ENCODE results near the gene SSBP3. TPM values are rescaled to one million over a fixed set of nuclear protein-coding genes. Genes with fewer than 3 reads are reported as not detected.

Gene SSBP3
- total and polyA plus RNA-seq, 2 of the 13 experiments (the other 11 are each of a cell fraction or from before 2014, with no cell fraction given), result 8.5 to 17.6 TPM

GRCh38 chr1:54347955-54348699 is 58.1 kb downstream of the SSBP3 start (continued):
- TF ChIP-seq ZBTB43 (CRISPR knock-in tag; conservative IDR thresholded peaks at IDR 0.05), result no peak
- TF ChIP-seq FOXM1 (CRISPR knock-in tag; IDR thresholded peaks at IDR 0.05), result no peak
- no peak for TF ChIP-seq ZNF768 (CRISPR knock-in tag; IDR thresholded peaks at IDR 0.05)
- TF ChIP-seq SP140L (CRISPR knock-in tag; IDR thresholded peaks at IDR 0.05; ENCODE audit: borderline replicate concordance), result no peak
- no peak for TF ChIP-seq SRF (IDR thresholded peaks at IDR 0.05; ENCODE audit: low read depth, low read length)
- no peak for TF ChIP-seq ZSCAN5A (CRISPR knock-in tag; IDR thresholded peaks at IDR 0.05; ENCODE audit: borderline replicate concordance)
- TF ChIP-seq KDM2A (CRISPR knock-in tag; IDR thresholded peaks at IDR 0.05; ENCODE audit: borderline replicate concordance, low read depth), result no peak
- no peak for TF ChIP-seq ZBTB14 (CRISPR knock-in tag; IDR thresholded peaks at IDR 0.05)
- TF ChIP-seq ATF2 (CRISPR knock-in tag; IDR thresholded peaks at IDR 0.05), result peak; percentile 16; the same call in 1 of the 2 replicates
- no peak for TF ChIP-seq TAF1 (CRISPR knock-in tag; IDR thresholded peaks at IDR 0.05)
- TF ChIP-seq HNF4A (CRISPR knock-in tag; IDR thresholded peaks at IDR 0.05), result peak; percentile 95
- no peak for TF ChIP-seq GLMP (CRISPR knock-in tag; IDR thresholded peaks at IDR 0.05; ENCODE audit: borderline replicate concordance)
- TF ChIP-seq, protein P1, sequence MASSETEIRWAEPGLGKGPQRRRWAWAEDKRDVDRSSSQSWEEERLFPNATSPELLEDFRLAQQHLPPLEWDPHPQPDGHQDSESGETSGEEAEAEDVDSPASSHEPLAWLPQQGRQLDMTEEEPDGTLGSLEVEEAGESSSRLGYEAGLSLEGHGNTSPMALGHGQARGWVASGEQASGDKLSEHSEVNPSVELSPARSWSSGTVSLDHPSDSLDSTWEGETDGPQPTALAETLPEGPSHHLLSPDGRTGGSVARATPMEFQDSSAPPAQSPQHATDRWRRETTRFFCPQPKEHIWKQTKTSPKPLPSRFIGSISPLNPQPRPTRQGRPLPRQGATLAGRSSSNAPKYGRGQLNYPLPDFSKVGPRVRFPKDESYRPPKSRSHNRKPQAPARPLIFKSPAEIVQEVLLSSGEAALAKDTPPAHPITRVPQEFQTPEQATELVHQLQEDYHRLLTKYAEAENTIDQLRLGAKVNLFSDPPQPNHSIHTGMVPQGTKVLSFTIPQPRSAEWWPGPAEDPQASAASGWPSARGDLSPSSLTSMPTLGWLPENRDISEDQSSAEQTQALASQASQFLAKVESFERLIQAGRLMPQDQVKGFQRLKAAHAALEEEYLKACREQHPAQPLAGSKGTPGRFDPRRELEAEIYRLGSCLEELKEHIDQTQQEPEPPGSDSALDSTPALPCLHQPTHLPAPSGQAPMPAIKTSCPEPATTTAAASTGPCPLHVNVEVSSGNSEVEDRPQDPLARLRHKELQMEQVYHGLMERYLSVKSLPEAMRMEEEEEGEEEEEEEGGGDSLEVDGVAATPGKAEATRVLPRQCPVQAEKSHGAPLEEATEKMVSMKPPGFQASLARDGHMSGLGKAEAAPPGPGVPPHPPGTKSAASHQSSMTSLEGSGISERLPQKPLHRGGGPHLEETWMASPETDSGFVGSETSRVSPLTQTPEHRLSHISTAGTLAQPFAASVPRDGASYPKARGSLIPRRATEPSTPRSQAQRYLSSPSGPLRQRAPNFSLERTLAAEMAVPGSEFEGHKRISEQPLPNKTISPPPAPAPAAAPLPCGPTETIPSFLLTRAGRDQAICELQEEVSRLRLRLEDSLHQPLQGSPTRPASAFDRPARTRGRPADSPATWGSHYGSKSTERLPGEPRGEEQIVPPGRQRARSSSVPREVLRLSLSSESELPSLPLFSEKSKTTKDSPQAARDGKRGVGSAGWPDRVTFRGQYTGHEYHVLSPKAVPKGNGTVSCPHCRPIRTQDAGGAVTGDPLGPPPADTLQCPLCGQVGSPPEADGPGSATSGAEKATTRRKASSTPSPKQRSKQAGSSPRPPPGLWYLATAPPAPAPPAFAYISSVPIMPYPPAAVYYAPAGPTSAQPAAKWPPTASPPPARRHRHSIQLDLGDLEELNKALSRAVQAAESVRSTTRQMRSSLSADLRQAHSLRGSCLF (CRISPR knock-in tag; IDR thresholded peaks at IDR 0.05; ENCODE audit: borderline replicate concordance), result no peak
- no peak for TF ChIP-seq SMAD1 (CRISPR knock-in tag; IDR thresholded peaks at IDR 0.05; ENCODE audit: borderline replicate concordance, low read depth)
